Kasumi-1 (cell line): ENCODE results near the gene ADAMTS14.
"Not testable (repeated sequence)": the region's sequence is repeated elsewhere in the genome, so short reads cannot be mapped to it uniquely, and the experiment has no call there.

ENCODE experiments used
- DNase-seq, 2 experiments: peaks; one replicate each; lab custom pipeline; 2025; lab: John Stamatoyannopoulos, UW

The ADAMTS14 gene, protein sequence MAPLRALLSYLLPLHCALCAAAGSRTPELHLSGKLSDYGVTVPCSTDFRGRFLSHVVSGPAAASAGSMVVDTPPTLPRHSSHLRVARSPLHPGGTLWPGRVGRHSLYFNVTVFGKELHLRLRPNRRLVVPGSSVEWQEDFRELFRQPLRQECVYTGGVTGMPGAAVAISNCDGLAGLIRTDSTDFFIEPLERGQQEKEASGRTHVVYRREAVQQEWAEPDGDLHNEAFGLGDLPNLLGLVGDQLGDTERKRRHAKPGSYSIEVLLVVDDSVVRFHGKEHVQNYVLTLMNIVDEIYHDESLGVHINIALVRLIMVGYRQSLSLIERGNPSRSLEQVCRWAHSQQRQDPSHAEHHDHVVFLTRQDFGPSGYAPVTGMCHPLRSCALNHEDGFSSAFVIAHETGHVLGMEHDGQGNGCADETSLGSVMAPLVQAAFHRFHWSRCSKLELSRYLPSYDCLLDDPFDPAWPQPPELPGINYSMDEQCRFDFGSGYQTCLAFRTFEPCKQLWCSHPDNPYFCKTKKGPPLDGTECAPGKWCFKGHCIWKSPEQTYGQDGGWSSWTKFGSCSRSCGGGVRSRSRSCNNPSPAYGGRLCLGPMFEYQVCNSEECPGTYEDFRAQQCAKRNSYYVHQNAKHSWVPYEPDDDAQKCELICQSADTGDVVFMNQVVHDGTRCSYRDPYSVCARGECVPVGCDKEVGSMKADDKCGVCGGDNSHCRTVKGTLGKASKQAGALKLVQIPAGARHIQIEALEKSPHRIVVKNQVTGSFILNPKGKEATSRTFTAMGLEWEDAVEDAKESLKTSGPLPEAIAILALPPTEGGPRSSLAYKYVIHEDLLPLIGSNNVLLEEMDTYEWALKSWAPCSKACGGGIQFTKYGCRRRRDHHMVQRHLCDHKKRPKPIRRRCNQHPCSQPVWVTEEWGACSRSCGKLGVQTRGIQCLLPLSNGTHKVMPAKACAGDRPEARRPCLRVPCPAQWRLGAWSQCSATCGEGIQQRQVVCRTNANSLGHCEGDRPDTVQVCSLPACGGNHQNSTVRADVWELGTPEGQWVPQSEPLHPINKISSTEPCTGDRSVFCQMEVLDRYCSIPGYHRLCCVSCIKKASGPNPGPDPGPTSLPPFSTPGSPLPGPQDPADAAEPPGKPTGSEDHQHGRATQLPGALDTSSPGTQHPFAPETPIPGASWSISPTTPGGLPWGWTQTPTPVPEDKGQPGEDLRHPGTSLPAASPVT

DNA sequence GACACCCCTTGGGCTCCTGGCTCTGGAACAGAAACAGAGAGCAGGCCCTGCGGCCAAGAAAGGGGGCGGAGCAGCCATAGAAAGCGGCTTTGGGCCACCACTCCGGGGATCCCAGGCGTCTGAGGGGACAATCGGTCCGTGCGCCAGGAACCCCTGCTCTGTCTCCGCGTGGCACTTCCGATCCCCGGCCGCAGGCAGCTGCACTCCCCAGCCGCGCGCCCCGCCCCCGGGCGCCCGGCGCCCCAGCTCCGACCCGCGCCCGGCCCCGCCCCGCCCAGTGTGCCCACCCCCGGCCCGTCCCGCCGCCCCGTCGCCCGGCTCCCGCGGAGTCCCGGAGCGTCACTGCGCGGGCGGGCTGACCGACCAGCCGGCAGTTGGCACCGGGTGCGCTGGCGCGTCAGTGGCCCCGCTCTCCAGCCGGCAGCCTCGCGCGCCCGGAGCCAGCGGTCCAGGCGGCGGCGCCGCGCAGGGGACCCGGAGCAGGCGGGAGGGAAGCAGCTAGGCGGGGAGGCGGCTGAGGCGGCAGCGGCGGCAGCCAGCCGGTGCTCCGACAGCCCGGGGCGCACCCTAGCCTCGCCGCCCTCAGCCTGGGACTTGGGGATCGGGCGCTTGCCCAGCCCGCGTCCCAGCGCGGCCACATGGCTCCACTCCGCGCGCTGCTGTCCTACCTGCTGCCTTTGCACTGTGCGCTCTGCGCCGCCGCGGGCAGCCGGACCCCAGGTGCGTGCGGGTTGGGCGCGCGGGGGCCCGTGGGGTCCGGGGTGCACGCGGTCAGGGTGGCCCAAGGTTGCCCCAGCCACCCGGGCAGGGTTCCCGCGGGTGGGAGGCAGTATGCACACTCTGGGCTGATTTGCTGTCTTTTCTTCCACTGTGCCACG, at the start of gene ADAMTS14:
TSS of gene ADAMTS14 (plus strand) at position 342 of the 878 bp plus-strand sequence. CDS start at position 639, 297 bp downstream.
- peak; percentile 17 to 25 for DNase-seq

DNA sequence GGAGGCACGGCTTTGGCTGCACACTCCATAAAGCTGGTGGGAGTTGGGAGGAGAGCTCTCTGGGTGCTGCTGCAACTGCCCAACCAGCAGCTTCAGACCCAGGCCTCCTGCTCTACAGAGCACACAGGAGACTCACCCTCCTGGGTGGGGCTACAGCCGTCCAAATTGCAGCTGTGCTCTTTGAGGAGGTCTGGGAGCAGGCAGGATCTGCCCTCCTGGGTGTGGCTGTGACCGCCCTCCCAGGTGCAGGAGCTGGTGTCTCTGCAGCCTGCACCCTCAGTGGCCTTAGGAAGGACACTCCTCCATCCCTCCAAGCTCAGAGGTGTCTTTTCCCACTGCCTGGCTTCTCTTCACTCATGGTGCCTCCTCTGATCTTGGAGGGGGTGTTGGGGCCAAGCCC, 49.8 kb upstream of the ADAMTS14 start:
- DNase-seq = no peak

DNA sequence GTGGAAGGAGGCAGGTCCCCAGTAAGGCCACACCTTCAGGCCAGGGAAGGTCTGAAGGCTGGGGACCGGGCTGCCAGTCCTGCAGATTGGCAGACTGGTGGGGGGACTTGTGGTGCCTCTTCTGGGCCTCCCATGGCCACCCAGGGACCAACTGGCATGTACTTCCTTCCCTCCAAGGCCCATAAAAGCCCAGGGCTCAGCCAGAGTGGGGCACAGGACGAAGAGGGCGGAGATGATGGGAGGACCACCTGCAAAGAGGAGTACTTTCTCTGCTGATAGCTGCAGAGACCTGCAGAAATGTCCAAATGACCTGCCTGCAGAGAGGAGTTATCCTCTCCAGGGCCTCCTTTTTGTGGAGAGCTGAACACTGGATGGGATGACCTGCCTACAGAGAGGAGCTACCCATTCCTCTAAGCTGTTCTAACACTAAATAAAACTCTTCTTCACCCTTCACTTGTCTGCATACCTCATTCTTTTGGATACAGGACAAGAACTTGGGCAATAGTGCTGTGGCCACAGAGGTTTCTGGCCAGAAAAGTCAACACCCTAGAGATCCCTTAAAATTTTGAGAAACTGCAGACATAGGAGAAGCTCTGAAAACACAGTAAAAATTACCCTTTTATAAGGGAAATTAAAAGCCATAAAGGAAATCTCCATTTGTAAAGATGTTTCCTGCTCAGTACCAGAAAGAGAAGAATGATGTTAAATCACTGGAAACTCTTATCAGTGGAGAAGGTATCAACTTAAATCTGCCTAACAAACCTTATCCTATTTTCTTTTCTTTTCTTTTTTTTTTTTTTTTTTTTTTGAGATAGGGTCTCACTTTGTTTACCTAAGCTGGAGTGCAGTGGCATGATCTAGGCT, 49.1 kb upstream of the ADAMTS14 start:
- no peak for DNase-seq

DNA sequence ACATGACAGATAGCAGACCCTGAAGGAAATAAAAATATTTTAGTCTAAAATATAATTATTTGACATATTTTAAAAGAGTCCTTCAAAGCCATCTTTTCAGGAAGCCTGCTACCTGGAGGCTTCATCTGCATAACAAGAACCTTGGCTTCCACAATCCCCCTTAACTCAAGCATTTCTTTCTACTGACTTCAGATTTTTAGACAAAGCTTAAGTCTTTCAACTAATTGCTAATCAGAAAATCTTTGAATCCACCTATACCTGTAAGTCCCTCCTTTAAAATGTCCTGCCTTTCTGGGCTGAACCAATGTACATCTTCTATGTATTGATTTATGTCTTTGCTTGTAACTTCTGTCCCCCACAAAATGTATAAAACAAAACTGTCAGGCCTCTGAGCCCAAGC, 46.2 kb upstream of the ADAMTS14 start:
- DNase-seq = no peak

DNA sequence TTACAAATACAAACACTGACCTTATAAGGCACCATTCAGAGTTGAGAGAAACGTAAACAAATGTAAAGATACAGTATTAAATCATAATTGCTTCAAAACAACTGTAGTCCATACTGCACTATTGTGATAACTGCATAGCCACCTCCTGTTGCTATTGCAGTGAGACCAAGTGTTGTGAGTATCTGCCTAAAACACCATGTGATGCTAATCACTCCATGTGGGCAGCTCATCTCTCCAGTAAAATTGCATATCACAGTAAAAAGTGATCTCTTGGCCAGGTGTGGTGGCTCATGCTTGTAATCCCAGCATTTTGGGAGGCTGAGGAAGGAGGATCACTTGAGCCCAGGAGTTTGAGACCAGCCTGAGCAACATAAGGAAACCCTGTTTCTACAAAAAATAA, 43.0 kb upstream of the ADAMTS14 start:
- no peak for DNase-seq

DNA sequence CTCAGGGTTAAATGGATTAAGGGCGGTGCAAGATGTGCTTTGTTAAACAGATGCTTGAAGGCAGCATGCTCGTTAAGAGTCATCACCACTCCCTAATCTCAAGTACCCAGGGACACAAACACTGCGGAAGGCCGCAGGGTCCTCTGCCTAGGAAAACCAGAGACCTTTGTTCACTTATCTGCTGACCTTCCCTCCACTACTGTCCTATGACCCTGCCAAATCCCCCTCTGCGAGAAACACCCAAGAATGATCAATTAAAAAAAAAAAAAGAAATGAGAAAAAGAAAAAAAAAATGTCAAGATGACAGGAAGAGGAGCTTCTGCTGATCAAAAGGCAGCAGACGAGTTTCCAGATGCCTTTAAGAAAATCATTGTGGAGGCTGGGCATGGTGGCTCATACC, 40.6 kb upstream of the ADAMTS14 start:
- DNase-seq = not testable (repeated sequence)

DNA sequence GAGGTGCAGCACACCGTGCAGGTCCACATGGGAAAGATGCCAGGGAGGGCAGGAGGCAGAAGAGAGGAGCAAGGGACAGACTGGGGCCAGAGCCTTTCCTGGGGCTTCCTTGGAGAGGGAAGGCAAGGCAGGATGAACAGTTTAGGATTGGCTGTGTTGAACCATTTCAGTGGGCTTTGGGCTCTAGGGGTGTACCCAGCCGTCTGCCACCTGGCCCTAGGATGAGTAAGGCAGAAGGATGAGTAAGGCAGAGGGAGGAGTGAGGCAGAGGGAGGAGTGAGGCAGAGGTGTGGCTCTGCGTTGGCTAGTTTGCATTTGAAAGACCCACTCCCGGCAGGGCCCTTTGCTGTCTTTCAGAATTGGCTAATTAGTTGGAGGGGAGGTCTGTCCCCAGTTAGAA, 38.3 kb upstream of the ADAMTS14 start:
- DNase-seq = no peak

DNA sequence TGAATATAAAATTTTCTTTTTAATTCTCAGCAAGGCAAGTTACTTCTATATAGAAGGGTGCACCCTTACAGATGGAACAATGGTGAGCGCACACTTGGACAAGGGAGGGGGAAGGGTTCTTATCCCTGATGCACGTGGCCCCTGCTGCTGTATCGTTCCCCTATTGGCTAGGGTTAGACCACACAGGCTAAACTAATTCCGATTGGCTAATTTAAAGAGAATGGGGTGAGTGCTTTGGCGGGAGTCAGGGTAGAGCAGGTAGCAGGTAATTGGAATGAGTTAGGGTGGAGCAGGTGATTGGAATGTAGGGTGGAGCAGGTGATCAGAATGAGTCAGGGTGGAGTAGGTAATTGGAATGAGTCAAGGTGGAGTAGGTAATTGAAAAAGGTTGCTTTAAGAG, 37.8 kb upstream of the ADAMTS14 start:
- DNase-seq = not testable (repeated sequence)

DNA sequence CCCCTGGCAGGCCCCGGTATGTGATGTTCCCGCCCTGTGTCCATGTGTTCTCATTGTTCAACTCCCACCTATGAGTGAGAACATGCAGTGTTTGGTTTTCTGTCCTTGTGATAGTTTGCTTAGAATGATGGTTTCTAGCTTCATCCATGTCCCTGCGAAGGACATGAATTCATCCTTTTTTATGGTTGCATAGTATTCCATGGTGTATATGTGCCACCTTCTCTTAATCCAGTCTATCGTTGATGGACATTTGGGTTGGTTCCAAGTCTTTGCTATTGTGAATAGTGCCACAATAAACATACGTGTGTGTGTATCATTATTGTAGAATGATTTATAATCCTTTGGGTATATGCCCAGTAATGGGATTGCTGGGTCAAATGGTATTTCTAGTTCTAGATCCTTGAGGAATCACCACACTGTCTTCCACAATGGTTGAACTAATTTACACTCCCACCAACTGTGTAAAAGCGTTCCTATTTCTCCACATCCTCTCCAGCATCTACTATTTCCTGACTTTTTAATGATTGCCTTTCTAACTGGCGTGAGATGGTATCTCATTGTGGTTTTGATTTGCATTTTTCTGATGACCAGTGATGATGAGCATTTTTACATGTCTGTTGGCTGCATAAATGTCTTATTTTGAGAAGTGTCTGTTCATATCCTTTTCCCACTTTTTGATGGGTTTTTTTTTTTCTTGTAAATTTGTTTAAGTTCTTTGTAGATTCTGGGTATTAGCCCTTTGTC, 32.5 kb upstream of the ADAMTS14 start:
- not testable (repeated sequence) for DNase-seq

DNA sequence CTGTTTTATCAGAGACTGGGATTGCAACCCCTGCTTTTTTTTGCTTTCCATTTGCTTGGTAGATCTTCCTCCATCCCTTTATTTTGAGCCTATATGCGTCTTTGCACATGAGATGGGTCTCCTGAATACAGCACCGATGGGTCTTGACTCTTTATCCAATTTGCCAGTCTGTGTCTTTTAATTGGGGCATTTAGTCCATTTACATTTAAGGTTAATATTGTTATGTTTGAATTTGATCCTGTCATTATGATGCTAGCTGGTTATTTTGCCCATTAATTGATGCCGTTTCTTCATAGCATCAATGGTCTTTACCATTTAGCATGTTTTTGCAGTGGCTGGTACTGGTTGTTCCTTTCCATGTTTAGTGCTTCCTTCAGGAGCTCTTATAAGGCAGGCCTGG, 29.0 kb upstream of the ADAMTS14 start:
- DNase-seq = not testable (repeated sequence)

DNA sequence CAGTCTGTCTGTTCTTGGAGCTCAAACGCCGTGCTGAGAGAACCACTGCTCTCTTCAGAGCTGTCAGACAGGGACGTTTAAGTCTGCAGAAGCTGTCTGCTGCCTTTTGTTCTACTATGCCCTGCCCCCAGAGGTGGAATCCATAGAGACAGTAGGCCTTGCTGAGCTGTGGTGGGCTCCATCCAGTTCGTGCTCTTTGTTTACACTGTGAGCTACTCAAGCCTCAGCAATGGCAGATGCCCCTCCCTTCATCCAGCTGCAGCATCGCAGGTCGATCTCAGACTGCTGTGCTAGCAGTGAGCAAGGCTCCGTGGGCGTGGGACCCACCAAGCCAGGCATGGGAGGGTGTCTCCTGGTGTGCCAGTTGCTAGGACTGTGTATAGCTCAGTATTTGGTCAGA, 27.3 kb upstream of the ADAMTS14 start:
- DNase-seq = not testable (repeated sequence)

DNA sequence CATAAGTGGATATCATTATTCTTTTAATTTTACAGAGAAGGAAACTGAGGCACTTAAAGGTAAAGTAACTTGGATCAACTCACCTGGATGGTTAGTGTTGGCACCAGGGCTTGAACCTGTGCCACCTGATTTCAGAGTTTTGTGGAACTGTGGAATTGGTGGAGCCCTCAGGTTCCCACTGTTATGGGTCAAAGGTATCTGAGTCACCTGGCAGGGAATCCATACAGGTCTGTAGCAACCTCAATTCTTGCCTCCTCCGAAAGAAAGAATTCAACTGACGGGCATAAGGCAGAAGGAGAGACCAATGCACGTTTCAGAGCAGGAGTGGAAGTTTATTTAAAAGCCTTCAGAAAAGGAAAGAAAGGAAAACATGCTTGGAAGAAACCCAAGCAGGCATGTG, 25.2 kb upstream of the ADAMTS14 start:
- DNase-seq = no peak

DNA sequence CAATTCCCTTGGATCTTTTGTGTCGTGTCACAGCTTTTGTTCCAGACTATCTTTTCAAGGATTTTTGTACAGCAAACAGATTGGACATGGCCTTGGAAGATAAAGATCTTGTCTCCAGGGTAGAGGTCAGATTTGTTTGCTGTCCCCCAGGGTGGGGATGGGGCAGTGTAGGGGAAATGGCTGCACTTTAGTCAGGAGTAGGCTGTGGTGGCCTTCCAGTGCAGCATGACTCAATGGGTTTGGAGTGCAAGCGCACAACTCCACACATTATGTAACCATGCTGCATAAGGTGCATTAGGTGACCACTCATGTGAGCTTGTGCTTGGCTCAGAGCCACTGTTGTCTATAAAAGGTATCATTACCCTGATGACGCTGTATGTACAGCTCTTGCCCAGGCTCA, 23.9 kb upstream of the ADAMTS14 start:
- DNase-seq = no peak

DNA sequence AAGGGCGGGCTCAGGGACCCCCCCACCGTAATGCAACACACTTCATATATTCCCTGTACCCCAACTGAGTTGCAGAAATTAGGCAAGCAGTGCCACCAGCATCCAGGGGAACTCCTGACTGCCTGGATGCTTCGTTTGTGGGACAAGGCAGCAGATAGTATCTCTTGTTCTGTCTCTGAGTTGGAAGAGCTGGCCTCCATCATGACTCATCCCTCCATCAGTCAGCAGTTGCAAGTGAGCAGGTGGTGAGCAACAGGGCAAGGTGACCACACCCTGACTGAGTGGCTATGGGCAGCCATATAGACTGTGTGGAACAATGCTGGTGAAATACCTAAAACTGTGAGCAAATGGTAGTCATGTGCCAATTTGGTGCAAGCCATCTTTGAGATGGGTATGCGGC, 22.8 kb upstream of the ADAMTS14 start:
- no peak for DNase-seq

DNA sequence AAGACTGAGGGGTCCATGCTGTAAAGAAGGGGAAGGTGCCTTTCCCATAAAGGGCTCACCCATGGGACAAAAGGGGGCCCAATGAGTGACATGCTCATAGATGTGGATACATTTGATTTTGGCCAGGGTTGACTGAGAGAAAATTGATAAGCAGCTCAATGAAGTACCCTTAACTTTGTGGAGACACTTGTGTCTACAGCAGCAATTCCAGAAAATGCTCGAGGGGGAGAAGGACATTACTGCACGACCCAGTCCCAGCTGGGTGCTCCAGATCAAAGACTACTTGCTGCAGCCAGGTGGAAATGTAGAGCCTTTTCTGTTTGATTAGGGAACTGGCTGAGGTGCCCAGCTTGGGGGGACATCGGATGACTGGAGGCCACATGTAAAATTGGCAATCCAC, 22.2 kb upstream of the ADAMTS14 start:
- no peak for DNase-seq

DNA sequence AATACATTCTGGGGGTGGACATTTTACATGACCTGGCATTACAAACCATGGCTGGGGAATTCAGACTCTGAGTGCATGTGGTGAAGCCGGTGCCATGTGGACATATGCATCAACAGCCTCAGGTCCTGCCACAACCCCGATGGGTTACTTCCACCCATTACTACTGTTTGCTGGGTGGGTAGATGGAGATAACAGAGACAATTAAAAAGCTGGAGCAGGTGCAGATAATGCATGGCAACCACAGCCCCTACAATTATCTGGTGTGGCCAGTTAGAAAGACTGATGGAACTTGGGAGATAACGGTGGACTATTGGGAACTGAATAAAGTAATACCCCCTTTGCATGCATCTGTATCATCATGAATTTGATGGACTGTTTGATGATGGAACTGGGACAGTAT, 21.6 kb upstream of the ADAMTS14 start:
- DNase-seq = no peak

DNA sequence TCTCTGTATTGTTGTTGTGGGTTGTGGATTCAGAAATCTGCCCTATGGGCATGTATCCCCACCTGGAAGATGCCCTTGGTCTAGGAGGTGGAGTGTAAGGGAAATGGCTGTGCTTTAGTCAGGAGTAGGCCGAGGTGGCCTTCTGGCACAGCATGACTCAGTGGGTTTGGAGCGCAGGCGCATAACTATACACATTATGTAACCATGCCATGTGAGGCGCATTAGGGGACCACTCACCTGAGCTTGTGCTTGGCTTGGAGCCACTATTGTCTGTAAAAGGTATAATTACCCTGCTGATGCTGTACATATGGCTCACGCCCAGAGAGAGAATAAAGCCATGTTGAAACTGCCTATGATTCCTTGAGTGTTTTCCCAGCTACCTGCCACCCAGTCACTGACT, 20.6 kb upstream of the ADAMTS14 start:
- DNase-seq = no peak

DNA sequence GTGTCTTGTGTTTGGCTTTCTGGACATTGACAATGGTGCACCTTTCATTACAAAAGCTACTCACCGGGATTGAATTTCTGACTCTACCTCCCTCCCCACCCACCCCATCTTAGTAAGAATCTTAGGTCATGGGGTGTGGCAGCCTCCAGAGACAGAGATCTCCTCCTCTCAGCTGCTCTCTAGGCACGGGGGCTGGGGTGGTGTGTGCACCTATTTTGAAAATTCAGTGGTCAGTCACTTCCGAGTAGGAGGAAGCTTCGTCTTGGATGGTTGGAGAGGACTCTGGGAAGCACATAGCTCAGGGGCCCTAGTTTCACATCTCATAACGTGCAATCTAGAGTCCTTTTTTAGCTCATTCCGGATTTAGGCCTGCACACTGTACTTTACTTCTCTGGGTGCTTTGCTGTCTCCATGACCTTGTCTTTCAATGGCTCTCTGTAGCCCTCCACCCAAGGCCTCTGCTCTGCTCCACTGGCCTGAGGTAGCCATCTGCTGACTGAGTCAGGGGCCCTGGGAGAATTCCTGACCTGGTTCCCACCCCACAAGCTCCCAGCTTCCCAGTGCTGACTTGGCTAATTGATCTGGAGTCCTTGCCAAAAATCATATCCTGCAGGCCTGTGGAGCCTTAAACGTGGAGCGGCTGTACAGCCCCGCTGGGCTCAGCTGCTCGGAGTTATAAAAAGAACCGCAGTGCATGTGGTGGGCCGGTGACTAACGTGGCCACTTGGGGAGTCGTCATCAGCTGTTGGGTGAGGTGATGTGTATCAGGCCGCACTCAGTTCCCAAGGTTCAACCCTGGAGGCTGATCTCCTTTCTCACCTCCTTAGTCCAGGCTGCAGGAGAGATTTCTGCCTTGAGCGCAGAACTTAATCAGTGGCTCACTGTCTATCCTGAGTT, 19.3 kb upstream of the ADAMTS14 start:
- DNase-seq = no peak

DNA sequence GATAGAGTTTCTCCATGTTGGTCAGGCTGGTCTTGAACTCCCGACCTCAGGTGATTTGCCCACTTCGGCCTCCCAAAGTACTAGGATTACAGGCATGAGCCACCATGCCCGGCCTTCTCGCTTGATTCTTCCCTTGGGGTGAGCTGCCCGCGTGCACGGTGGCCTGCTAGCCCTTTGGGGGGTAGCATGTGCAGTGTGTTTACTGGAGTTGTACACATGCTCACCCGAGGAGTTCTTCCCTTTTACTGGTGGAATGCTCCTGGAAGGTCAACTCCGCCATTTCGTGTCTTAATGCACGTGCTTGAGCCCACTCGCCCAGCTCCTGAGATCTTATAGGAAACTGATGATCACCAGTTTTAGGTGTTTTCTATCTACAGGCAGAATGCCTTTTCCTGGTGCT, 17.0 kb upstream of the ADAMTS14 start:
- no peak for DNase-seq
